ENCODE data around the gene RHCG. TPM values are rescaled to one million over a fixed set of nuclear protein-coding genes. Genes with fewer than 3 reads are reported as not detected.

The RHCG gene
- total RNA-seq, 1 donor from 2014 or later = not detected

GRCh38 chr15:89506026-89506686 is 9.8 kb upstream of the RHCG start:
- ATAC-seq (no peak), DNase-seq (ENCODE audit: low spot score) (peak; percentile 23)
- intact Hi-C loops (cut with DNase I) = no loop called here

- intact Hi-C loops (cut with DNase I) = no loop called here
- DNase-seq (ENCODE audit: low spot score) = peak; percentile 18
- no peak for ATAC-seq
Measured at GRCh38 chr15:89504166-89504565, 7.8 kb upstream of the RHCG start.

- peak; percentile 22 for DNase-seq (ENCODE audit: low spot score)
- ATAC-seq = no peak
- intact Hi-C loops (cut with DNase I) = no loop called here
Measured at GRCh38 chr15:89502867-89503595, 6.6 kb upstream of the RHCG start.

- intact Hi-C loops (cut with DNase I) = no loop called here
- no peak for DNase-seq (ENCODE audit: low spot score)
- no peak for ATAC-seq
Measured at GRCh38 chr15:89501646-89502045, 5.3 kb upstream of the RHCG start.

- ATAC-seq = no peak
- DNase-seq (ENCODE audit: low spot score) = peak; percentile 30
- intact Hi-C loops (cut with DNase I) = no loop called here
Measured at GRCh38 chr15:89500397-89501270, 4.3 kb upstream of the RHCG start.

- intact Hi-C loops (cut with DNase I) = loop anchor here (10.0 kb wide), 1 partner anchor 64 kb away; no protein-coding TSS in a partner anchor
- ATAC-seq = no peak
- peak; percentile 25 for DNase-seq (ENCODE audit: low spot score)
Measured at GRCh38 chr15:89499156-89499555, 2.8 kb upstream of the RHCG start.

- no peak for ATAC-seq
- intact Hi-C loops (cut with DNase I) = loop anchor here (10.0 kb wide), 1 partner anchor 64 kb away; no protein-coding TSS in a partner anchor
- DNase-seq (ENCODE audit: low spot score) = peak; percentile 17
Measured at GRCh38 chr15:89498574-89498906, 2.2 kb upstream of the RHCG start.

- no peak for ATAC-seq
- intact Hi-C loops (cut with DNase I) = loop anchor here (10.0 kb wide), 1 partner anchor 62 kb away; no protein-coding TSS in a partner anchor
- DNase-seq (ENCODE audit: low spot score) = no peak
Measured at GRCh38 chr15:89497231-89497630, 848 bp upstream of the RHCG start.

GRCh38 chr15:89495638-89496145 is 691 bp downstream of the RHCG start:
- intact Hi-C loops (cut with DNase I) = loop anchor here (10.0 kb wide), 1 partner anchor 61 kb away; no protein-coding TSS in a partner anchor
- peak; percentile 32 for DNase-seq (ENCODE audit: low spot score)
- ATAC-seq = no peak

- peak; percentile 47 for DNase-seq (ENCODE audit: low spot score)
- intact Hi-C loops (cut with DNase I) = loop anchor here (10.0 kb wide), 1 partner anchor 60 kb away; no protein-coding TSS in a partner anchor
- no peak for ATAC-seq
Measured at GRCh38 chr15:89494941-89495637, 1.3 kb downstream of the RHCG start.

- ATAC-seq = no peak
Measured at GRCh38 chr15:89494031-89494430, 2.4 kb downstream of the RHCG start.

GRCh38 chr15:89492934-89493631 is 3.3 kb downstream of the RHCG start:
- peak; percentile 41 for DNase-seq (ENCODE audit: low spot score)
- intact Hi-C loops (cut with DNase I) = loop anchor here (10.0 kb wide), 1 partner anchor 58 kb away; no protein-coding TSS in a partner anchor
- no peak for ATAC-seq

More at GRCh38 chr15:89494031-89494430, 2.4 kb downstream of the RHCG start:
- intact Hi-C loops (cut with DNase I) = loop anchor here (10.0 kb wide), 1 partner anchor 59 kb away; no protein-coding TSS in a partner anchor
- peak; percentile 19 for DNase-seq (ENCODE audit: low spot score)

GRCh38 chr15:89492111-89492641 is 4.2 kb downstream of the RHCG start:
- no peak for ATAC-seq
- intact Hi-C loops (cut with DNase I) = loop anchor here (10.0 kb wide), 1 partner anchor 57 kb away; no protein-coding TSS in a partner anchor
- DNase-seq (ENCODE audit: low spot score) = peak; percentile 31

GRCh38 chr15:89490814-89491315 is 5.5 kb downstream of the RHCG start:
- intact Hi-C loops (cut with DNase I) = loop anchor here (10.0 kb wide), 1 partner anchor 56 kb away; no protein-coding TSS in a partner anchor
- DNase-seq (ENCODE audit: low spot score) (peak; percentile 44), ATAC-seq (no peak)

GRCh38 chr15:89490081-89490813 is 6.1 kb downstream of the RHCG start:
- DNase-seq (ENCODE audit: low spot score) (peak; percentile 40), ATAC-seq (no peak)
- intact Hi-C loops (cut with DNase I) = loop anchor here (10.0 kb wide), 1 partner anchor 55 kb away; no protein-coding TSS in a partner anchor

- peak; percentile 49 for DNase-seq (ENCODE audit: low spot score)
- ATAC-seq = no peak
- intact Hi-C loops (cut with DNase I) = no loop called here
Measured at GRCh38 chr15:89489376-89489775, 7.0 kb downstream of the RHCG start.

GRCh38 chr15:89487791-89488190 is 8.6 kb downstream of the RHCG start:
- intact Hi-C loops (cut with DNase I) = no loop called here
- ATAC-seq = no peak
- DNase-seq (ENCODE audit: low spot score) = no peak
